ENCODE results near the gene MAP2. TPM values are rescaled to one million over a fixed set of nuclear protein-coding genes. Genes with fewer than 3 reads are reported as not detected.
A peak's percentile ranks its signal among the peaks of the same experiment; 100 is the strongest.

MAP2 gene
- total RNA-seq, 2 donors from 2014 or later: 0.31 to 0.97 TPM

DNA sequence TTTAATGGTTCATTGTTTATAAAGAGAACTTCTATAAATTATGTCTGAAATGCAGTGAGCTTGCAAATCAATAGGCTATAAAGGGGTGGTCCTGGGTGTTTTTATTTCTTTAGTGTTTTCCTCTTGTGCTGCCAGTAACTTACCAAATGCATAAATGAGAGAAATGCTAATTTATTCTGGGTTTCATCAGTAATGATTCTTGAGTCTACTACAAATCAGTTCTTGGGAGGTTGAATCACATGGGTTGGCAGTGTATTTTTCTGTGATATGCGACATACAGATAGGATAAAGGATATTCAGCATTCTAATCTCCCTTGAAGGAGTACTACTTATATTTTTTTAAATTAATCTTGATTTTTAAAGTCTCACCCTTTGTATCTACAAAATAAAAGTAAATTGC, 177.7 kb downstream of the MAP2 start:
- Mint-ChIP-seq H3K27me3 (ENCODE audit: low read depth) (no peaks in the 10 kb centered on the region), H3K9me3 (peaks cover 2 to 3% of the 10 kb centered on the region in 2 donors), H3K36me3 (ENCODE audit: insufficient read depth in 2 of 2) (no peaks in the 10 kb centered on the region), H3K4me1 (ENCODE audit: low read depth) (no peaks in the 10 kb centered on the region), H3K27ac (no peak overlapping the region), H3K4me3 (no peak overlapping the region)
- DNase-seq (no peak), ATAC-seq (replicated peaks in 1 of 2) (no peak)

DNA sequence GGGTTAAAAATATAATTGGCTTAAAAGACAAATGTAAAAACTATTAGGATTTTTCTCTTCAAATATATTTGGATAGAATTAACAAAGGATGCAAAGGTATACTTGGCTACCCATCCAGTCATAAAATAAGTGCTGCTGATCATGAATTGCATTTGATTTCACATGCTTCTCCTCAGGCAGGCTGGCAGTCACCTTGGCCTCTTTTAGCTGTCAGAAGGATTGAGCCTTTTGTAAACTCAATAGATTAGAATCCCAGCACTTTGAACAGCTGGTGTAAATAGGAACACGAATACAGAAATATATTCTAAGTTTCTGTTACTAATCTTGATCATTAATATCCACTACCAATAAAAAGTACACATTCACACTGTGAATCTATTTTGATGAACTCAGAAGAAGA, 178.4 kb downstream of the MAP2 start:
- no peaks in the 10 kb centered on the region for H3K27me3 Mint-ChIP-seq (ENCODE audit: low read depth)
- no peaks in the 10 kb centered on the region for H3K4me1 Mint-ChIP-seq (ENCODE audit: low read depth)
- no peak overlapping the region for H3K4me3 Mint-ChIP-seq
- no peak overlapping the region for H3K27ac Mint-ChIP-seq
- peaks cover 2 to 3% of the 10 kb centered on the region in 2 donors for H3K9me3 Mint-ChIP-seq
- DNase-seq: no peak
- no peak for ATAC-seq (replicated peaks in 1 of 2)
- H3K36me3 Mint-ChIP-seq (ENCODE audit: insufficient read depth in 2 of 2): no peaks in the 10 kb centered on the region

DNA sequence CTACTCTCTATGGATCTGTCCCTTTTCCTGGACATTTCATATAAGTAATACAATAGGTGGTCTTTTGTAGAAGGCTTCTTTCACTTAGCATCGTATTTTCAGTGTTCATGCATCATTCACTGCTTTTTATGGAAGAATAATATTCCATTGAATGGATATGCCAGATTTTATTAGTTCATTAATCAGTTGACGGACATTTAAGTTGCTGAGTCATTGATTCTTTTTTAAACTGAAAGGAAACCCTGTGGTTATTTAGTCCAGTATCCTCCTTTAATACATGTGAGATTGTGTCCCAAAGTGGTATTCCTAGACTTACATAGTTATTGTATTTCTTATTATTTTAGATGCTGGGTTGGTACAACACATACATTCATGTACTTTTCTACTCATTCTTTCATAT, 185.7 kb downstream of the MAP2 start:
- ATAC-seq (replicated peaks in 1 of 2): no peak

DNA sequence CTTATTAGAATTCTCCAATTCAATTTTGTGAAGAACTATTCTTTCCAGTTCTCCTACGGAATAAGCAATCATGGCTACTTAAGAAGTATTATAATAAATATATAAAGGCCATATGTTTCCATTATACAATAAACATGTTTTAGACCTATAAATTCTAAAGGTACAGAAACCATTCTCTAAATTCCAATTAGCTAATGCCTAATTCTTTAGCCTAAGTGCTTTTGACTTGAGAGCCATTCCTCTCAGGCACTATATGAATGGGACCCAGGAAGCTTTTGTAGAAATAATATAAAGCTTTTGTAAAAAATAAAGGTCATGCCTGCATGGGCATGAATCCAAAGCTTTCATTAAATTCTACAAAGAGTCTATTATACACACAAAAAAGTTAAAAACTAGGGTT, 186.8 kb downstream of the MAP2 start:
- ATAC-seq (replicated peaks in 1 of 2): no peak
- DNase-seq: no peak
- no peak overlapping the region for H3K27ac Mint-ChIP-seq
- peaks cover 0 to 3% of the 10 kb centered on the region in 2 donors for H3K9me3 Mint-ChIP-seq
- H3K4me3 Mint-ChIP-seq: no peak overlapping the region
- H3K36me3 Mint-ChIP-seq (ENCODE audit: insufficient read depth in 2 of 2): no peaks in the 10 kb centered on the region
- no peaks in the 10 kb centered on the region for H3K27me3 Mint-ChIP-seq (ENCODE audit: low read depth)
- no peaks in the 10 kb centered on the region for H3K4me1 Mint-ChIP-seq (ENCODE audit: low read depth)

More for the DNA sequence above, 185.7 kb downstream of the MAP2 start:
- Mint-ChIP-seq H3K9me3 (peaks cover 0 to 2% of the 10 kb centered on the region in 2 donors), H3K36me3 (ENCODE audit: insufficient read depth in 2 of 2) (no peaks in the 10 kb centered on the region), H3K4me1 (ENCODE audit: low read depth) (no peaks in the 10 kb centered on the region), H3K27ac (no peak overlapping the region), H3K27me3 (ENCODE audit: low read depth) (no peaks in the 10 kb centered on the region), H3K4me3 (no peak overlapping the region)
- DNase-seq: no peak

DNA sequence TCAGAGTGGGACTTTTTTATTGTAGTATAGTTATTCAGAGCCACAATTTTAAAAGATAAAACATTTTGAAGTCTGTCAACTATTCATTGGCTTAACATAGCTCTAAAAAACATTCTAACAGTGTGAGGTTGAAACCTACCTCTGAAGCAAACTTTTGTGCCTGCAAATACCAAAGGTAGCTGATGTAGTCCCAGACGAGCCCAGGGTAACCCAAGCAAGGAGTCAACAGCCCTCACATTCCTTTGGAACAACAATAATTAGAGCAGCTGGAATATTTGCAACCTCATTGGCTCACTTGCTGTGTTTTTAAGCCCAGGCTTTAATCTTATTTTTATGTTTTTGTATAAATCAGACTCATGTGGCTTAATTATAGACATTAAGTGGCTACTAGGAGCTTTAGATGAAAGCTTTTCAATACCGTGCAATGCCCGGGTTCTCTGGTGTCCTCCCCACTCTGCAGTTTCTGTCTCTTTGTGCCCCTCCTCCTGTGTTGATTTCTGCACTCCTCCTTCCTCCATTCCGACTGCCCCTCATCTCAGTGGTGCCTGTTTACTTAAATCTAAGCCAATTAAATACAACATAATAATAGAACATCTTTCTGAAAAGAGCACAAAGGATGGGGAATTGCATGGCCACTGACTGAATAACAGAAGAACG, 189.9 kb downstream of the MAP2 start:
- peaks cover 4 to 5% of the 10 kb centered on the region in 2 donors for H3K9me3 Mint-ChIP-seq
- H3K27ac Mint-ChIP-seq: no peak overlapping the region
- DNase-seq: no peak
- ATAC-seq (replicated peaks in 1 of 2): no peak
- no peak overlapping the region for H3K4me3 Mint-ChIP-seq
- no peaks in the 10 kb centered on the region for H3K27me3 Mint-ChIP-seq (ENCODE audit: low read depth)
- no peaks in the 10 kb centered on the region for H3K36me3 Mint-ChIP-seq (ENCODE audit: insufficient read depth in 2 of 2)
- H3K4me1 Mint-ChIP-seq (ENCODE audit: low read depth): no peaks in the 10 kb centered on the region

DNA sequence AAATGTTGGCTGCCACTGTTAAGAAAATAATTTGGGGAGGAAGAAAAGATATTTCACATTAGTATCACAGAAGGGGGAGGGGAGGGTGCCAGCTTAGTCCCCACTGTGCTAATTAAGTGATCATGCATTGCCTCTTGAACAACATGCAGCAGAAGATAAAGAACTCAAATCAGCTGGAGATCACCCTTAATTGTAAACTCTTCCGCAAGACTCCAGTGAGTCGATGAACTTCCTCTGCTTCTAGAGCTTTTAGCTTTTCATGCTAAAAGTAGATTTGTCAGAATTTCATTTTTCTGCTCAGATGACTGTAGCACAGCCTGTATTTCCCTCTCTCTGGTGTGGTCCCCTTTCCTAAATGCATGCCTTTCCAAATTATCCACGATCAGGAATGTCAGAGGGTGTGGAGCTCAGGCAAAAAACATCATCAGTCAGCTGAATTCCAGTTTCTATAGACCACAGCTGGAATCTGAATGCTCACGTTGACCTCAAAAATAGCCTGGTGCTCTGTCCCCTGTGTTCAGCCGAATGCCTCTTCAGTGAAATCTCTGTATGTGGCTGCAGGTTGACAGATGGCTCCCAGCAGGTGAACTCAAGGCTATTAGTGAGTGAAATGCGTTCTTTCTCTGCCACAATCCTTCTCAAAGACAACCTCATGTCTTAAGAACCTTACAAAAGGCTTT, 191.0 kb downstream of the MAP2 start:
- peaks cover 4 to 5% of the 10 kb centered on the region in 2 donors for H3K9me3 Mint-ChIP-seq
- no peak for DNase-seq
- ATAC-seq (replicated peaks in 1 of 2): no peak
- no peaks in the 10 kb centered on the region for H3K4me1 Mint-ChIP-seq (ENCODE audit: low read depth)
- no peak overlapping the region for H3K4me3 Mint-ChIP-seq
- H3K27me3 Mint-ChIP-seq (ENCODE audit: low read depth): no peaks in the 10 kb centered on the region
- no peaks in the 10 kb centered on the region for H3K36me3 Mint-ChIP-seq (ENCODE audit: insufficient read depth in 2 of 2)
- no peak overlapping the region for H3K27ac Mint-ChIP-seq

DNA sequence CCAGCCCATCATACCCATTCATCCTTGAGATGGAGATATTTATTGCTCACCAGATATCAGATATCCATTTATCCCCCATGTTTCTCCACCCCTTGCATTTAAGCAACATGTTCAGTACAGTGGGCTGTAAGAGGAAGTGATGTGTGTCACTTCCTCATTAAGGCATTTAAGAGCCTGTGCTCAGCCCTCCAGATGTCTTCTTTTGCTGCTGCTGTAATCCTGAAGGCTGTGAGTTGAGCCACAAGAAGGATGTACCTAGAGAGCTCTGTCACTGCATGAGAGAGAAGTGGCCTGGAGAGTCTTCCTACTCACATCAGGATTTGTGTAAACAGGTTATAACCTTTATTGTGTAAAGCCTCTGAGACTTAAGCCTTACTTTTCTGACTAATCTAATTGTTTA, 195.9 kb downstream of the MAP2 start:
- ATAC-seq (replicated peaks in 1 of 2) (no peak), DNase-seq (no peak)
- no peak overlapping the region for H3K4me3 Mint-ChIP-seq
- peaks cover 4 to 5% of the 10 kb centered on the region in 2 donors for H3K9me3 Mint-ChIP-seq
- no peak overlapping the region for H3K27ac Mint-ChIP-seq
- H3K36me3 Mint-ChIP-seq (ENCODE audit: insufficient read depth in 2 of 2): no peaks in the 10 kb centered on the region
- H3K27me3 Mint-ChIP-seq (ENCODE audit: low read depth): no peaks in the 10 kb centered on the region
- no peaks in the 10 kb centered on the region for H3K4me1 Mint-ChIP-seq (ENCODE audit: low read depth)

DNA sequence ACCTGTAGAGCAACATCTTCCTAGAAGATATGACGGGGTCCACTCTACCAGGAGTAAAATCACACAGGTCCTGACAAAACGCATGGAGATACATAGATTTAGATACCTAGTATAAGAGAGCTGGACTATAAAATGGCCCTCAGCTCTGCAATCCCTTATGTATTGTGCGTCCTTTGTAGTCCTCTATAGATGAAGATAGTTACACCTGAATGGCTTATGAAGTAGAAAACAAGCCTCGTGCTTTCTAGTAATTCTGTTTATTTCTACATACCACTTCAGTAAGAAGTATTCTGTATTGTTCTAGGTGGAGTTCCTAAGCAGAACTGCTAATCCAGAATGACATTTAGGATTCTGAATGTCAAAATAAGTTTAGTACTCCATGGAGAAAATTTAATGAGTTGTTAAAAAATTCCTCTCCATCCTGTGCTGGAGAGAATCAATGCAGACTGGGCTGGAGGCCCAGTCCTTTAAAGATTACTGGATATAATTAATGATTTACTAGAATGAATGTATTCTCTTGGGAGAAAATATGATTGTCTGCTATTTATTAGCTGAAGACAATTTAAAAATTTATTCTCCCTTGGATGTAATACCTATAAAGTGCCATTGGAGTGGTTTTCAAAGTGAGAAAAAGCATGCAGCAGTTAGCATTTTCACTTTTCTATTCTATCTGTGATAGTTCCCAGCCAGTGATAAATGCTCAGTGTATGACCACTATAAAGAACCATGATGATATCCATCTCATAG, 200.5 kb downstream of the MAP2 start:
- no peak for DNase-seq
- no peak overlapping the region for H3K27ac Mint-ChIP-seq
- H3K27me3 Mint-ChIP-seq (ENCODE audit: low read depth): no peaks in the 10 kb centered on the region
- no peaks in the 10 kb centered on the region for H3K4me1 Mint-ChIP-seq (ENCODE audit: low read depth)
- peaks cover 0 to 1% of the 10 kb centered on the region in 2 donors for H3K36me3 Mint-ChIP-seq (ENCODE audit: insufficient read depth in 2 of 2)
- no peak for ATAC-seq (replicated peaks in 1 of 2)
- no peak overlapping the region for H3K4me3 Mint-ChIP-seq
- peaks cover 0 to 1% of the 10 kb centered on the region in 2 donors for H3K9me3 Mint-ChIP-seq

DNA sequence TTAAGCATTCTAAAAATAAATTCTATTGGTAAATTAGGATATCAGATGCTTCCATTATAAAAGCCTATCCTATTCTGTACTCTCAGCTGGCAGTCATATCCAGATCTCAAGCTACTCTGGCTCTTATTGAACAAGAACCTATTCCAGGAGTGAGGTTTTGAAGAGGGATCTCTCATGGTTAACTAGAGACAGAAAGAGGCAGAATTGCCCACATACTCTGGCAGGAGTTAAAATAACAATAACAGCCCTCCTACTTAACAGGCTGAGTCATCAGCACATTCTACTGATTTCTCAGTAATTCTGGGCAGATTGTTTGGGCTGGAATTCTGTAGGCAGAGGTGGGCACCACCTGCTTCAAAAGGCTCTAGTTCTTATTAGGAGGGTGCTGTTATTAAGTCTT, 205.8 kb downstream of the MAP2 start:
- Mint-ChIP-seq H3K36me3 (ENCODE audit: insufficient read depth in 2 of 2) (peaks cover 0 to 1% of the 10 kb centered on the region in 2 donors), H3K4me3 (no peak overlapping the region), H3K27ac (no peak overlapping the region), H3K27me3 (ENCODE audit: low read depth) (no peaks in the 10 kb centered on the region), H3K9me3 (peaks cover 0 to 1% of the 10 kb centered on the region in 2 donors), H3K4me1 (ENCODE audit: low read depth) (no peaks in the 10 kb centered on the region)
- no peak for ATAC-seq (replicated peaks in 1 of 2)
- no peak for DNase-seq

DNA sequence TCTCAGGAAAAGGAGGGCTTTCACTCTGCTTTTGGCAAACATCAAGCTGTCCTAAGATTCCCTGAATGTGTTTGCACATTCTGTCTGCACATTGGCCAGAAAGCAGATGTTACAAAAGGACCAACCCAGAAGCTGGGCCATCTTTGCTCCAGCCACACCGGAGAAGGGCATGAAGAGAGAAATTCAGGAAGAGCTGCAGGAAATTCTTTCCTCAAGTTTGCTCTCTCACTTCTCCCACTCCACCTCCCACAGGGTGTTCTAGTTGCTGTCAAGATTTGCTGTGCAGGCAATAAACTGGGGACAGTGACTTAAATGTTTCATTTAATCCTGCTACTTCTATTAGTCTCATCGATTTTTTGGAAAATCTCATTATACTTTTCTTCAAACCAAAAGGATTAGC, 210.1 kb downstream of the MAP2 start:
- Mint-ChIP-seq H3K36me3 (ENCODE audit: insufficient read depth in 2 of 2) (no peaks in the 10 kb centered on the region), H3K9me3 (no peaks in the 10 kb centered on the region), H3K27me3 (ENCODE audit: low read depth) (no peaks in the 10 kb centered on the region), H3K4me1 (ENCODE audit: low read depth) (peaks cover 4% of the 10 kb centered on the region), H3K4me3 (no peak overlapping the region), H3K27ac (no peak overlapping the region)
- no peak for ATAC-seq (replicated peaks in 1 of 2)
- DNase-seq: no peak

DNA sequence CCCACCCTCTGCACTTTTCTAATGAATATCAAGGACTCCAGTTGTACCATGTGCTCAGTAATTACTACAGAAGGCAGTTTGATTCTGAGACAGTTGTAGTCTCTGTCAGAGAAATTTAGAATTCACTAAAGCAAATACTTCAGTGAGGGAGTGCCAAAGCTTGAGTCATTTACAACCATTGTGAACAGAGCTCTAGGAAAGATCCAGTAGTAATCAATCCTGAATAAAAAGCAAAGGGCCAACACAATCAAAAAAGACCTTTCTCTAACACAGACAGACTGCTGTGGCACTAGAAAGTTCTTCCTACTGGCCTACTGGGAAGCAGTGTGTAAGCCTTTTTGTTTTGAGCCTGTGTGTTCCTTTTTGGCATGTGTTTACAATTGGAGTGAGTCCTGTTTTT, 212.2 kb downstream of the MAP2 start:
- DNase-seq: no peak
- no peaks in the 10 kb centered on the region for H3K27me3 Mint-ChIP-seq (ENCODE audit: low read depth)
- H3K9me3 Mint-ChIP-seq: peaks cover 0 to 4% of the 10 kb centered on the region in 2 donors
- no peak overlapping the region for H3K27ac Mint-ChIP-seq
- H3K4me1 Mint-ChIP-seq (ENCODE audit: low read depth): peaks cover 4% of the 10 kb centered on the region
- no peak overlapping the region for H3K4me3 Mint-ChIP-seq
- no peaks in the 10 kb centered on the region for H3K36me3 Mint-ChIP-seq (ENCODE audit: insufficient read depth in 2 of 2)
- no peak for ATAC-seq (replicated peaks in 1 of 2)

DNA sequence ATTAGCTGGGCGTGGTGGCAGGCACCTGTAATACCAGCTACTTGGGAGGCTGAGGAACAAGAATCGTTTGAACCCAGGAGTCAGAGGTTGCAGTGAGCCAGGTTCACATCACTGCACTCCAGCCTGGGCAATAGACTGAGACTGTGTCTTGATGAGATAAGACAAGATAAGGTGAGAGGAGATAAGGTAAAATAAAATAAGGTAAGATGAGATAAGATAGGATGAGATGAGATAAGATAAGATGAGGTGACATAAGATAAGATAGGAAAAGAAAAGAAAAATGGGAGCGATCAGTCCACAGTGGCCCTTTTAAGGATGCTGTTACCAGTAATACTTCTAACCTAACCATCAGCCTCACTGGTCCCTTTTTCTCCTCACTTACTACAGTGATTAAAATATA, 213.4 kb downstream of the MAP2 start:
- DNase-seq (no peak), ATAC-seq (replicated peaks in 1 of 2) (no peak)
- Mint-ChIP-seq H3K9me3 (peaks cover 0 to 4% of the 10 kb centered on the region in 2 donors), H3K4me3 (no peak overlapping the region), H3K36me3 (ENCODE audit: insufficient read depth in 2 of 2) (no peaks in the 10 kb centered on the region), H3K4me1 (ENCODE audit: low read depth) (peaks cover 4% of the 10 kb centered on the region), H3K27ac (no peak overlapping the region), H3K27me3 (ENCODE audit: low read depth) (no peaks in the 10 kb centered on the region)

DNA sequence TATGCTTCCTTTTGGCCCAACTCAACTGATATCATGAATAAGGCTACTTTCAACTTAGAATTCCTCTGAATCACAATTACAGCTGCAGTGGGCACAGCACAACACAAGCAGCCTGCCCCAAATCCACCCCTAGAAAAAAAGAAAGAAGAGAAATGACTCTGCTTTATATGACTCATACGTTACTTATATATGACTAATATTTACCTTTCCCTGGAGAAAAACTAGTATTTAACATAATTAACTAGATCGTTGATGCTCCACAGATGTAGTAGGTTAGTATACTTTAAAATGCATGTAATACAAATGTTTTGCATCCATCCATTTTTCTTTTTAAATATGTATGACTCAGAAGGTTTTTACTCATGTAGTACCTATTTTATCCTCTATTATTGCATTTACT, 214.5 kb downstream of the MAP2 start:
- peaks cover 0 to 4% of the 10 kb centered on the region in 2 donors for H3K9me3 Mint-ChIP-seq
- ATAC-seq (replicated peaks in 1 of 2): peak; percentile 46 to 75

More for the DNA sequence above, 214.5 kb downstream of the MAP2 start:
- Mint-ChIP-seq H3K4me3 (no peak overlapping the region), H3K27ac (no peak overlapping the region), H3K4me1 (ENCODE audit: low read depth) (peaks cover 4% of the 10 kb centered on the region), H3K36me3 (ENCODE audit: insufficient read depth in 2 of 2) (no peaks in the 10 kb centered on the region), H3K27me3 (ENCODE audit: low read depth) (no peaks in the 10 kb centered on the region)
- no peak for DNase-seq

Measured in activated T-cell treated with anti-CD3 and anti-CD28 coated beads, Interleukin-2, amount 50 U/mL, for 72 hours (primary cell).